IMR-90 (cell line): ENCODE data around the gene MSI1. TPM values are rescaled to one million over a fixed set of nuclear protein-coding genes. Genes with fewer than 3 reads are reported as not detected.
"Not testable (repeated sequence)": the region's sequence is repeated elsewhere in the genome, so short reads cannot be mapped to it uniquely, and the experiment has no call there.

Source experiments
- ATAC-seq: fragments of 200-7000 bp; cut with Tn5 transposase; 2 replicates; pipeline ENCODE4 v1.9.1; 2020; ENCODE audit warnings: low read depth, mild to moderate bottlenecking, moderate library complexity
- BruUV-seq: library from RNA; stranded (reverse); fragments of 400-500 nt; replicated peaks from 2 replicates; lab custom pipeline; 2021; lab: Mats Ljungman, UMichigan
- CTCF ChIA-PET: fragments of 300-600 bp; formaldehyde crosslinking; extraction: SDS; loops from one replicate; lab custom pipeline; 2021; ENCODE audit warnings: antibody characterized with exemption; lab: Yijun Ruan, JAX
- POLR2A ChIA-PET: fragments of 300-600 bp; sonication (Branson Sonifier 250); formaldehyde crosslinking; loops from one replicate; lab custom pipeline; 2022; ENCODE audit warnings: antibody characterized with exemption; ENCODE audit not compliant: unreplicated experiment; lab: Charles Lee
- DNase-seq: peaks from one replicate; pipeline ENCODE4 v3.0.0; 2013
- H2AFZ ChIP-seq: replicated peaks from 2 replicates; pipeline ENCODE3; 2013; ENCODE audit warnings: low read length, mild to moderate bottlenecking; ENCODE audit not compliant: poor library complexity
- H2AK5ac ChIP-seq: 2 replicates; pipeline ENCODE4 v1.6.1; 2013; ENCODE audit warnings: low read depth, low read length, inconsistent platforms
- H2AK9ac ChIP-seq: replicated peaks from 2 replicates; pipeline ENCODE3; 2013; ENCODE audit warnings: mild to moderate bottlenecking, low read depth, low read length, moderate library complexity; ENCODE audit not compliant: poor library complexity
- H2BK120ac ChIP-seq: 2 replicates; pipeline ENCODE4 v1.6.1; 2013; ENCODE audit warnings: low read depth, low read length, inconsistent platforms
- H2BK15ac ChIP-seq: 3 replicates; pipeline ENCODE4 v1.6.1; 2013; ENCODE audit warnings: low read depth, low read length, inconsistent platforms
- H2BK20ac ChIP-seq: 2 replicates; pipeline ENCODE4 v1.6.1; 2013; ENCODE audit warnings: low read depth, mild to moderate bottlenecking, inconsistent platforms, low read length, moderate library complexity
- H2BK5ac ChIP-seq: 2 replicates; pipeline ENCODE4 v1.6.1; 2013; ENCODE audit warnings: mild to moderate bottlenecking, low read depth, low read length, inconsistent platforms; ENCODE audit not compliant: poor library complexity, severe bottlenecking
- H3K14ac ChIP-seq: replicated peaks from 2 replicates; pipeline ENCODE4 v1.6.1; 2013; ENCODE audit warnings: low read depth, low read length, inconsistent platforms
- H3K18ac ChIP-seq: 2 replicates; pipeline ENCODE4 v1.6.1; 2013; ENCODE audit warnings: low read depth, low read length, control low read depth
- H3K23ac ChIP-seq: 2 replicates; pipeline ENCODE4 v1.6.1; 2013; ENCODE audit warnings: low read depth, low read length, inconsistent platforms
- H3K27ac ChIP-seq: 2 replicates; pipeline ENCODE4 v1.5.1; 2013; ENCODE audit warnings: mild to moderate bottlenecking, control low read depth, low read length; ENCODE audit not compliant: insufficient read depth
- H3K27me3 ChIP-seq: 2 replicates; pipeline ENCODE4 v1.6.1; 2013; ENCODE audit warnings: low read length; ENCODE audit not compliant: control insufficient read depth, insufficient read depth
- H3K36me3 ChIP-seq: 2 replicates; pipeline ENCODE4 v1.6.1; 2013; ENCODE audit warnings: low read length, mixed read lengths; ENCODE audit not compliant: control insufficient read depth, insufficient read depth
- H3K4ac ChIP-seq: 2 replicates; pipeline ENCODE4 v1.6.1; 2013; ENCODE audit warnings: low read depth, low read length, inconsistent platforms
- H3K4me1 ChIP-seq: 2 replicates; pipeline ENCODE4 v1.6.1; 2013; ENCODE audit warnings: low read length, mixed read lengths; ENCODE audit not compliant: control insufficient read depth, insufficient read depth
- H3K4me2 ChIP-seq: 2 replicates; pipeline ENCODE4 v1.6.1; 2013; ENCODE audit warnings: low read depth, mild to moderate bottlenecking, control low read depth, low read length, moderate library complexity
- H3K4me3 ChIP-seq: 2 replicates; pipeline ENCODE4 v1.5.1; 2013; ENCODE audit warnings: low read depth, mild to moderate bottlenecking, control low read depth, low read length, moderate library complexity; ENCODE audit not compliant: insufficient read depth
- H3K56ac ChIP-seq: 2 replicates; pipeline ENCODE4 v1.6.1; 2013; ENCODE audit warnings: low read length, inconsistent platforms; ENCODE audit not compliant: insufficient read depth; ENCODE audit errors: extremely low read depth
- H3K79me1 ChIP-seq, 2 experiments: 2 replicates each; pipeline ENCODE4 v1.6.1; 2013; ENCODE audit warnings: low read length in 2 of 2, inconsistent platforms in 1 of 2, low read depth in 1 of 2
- H3K9ac ChIP-seq: 2 replicates; pipeline ENCODE4 v1.6.1; 2013; ENCODE audit warnings: low read depth, low read length, control low read depth
- H3K9me1 ChIP-seq: 2 replicates; pipeline ENCODE4 v1.6.1; 2013; ENCODE audit warnings: low read length, inconsistent platforms; ENCODE audit not compliant: insufficient read depth
- H3K9me3 ChIP-seq: 2 replicates; pipeline ENCODE4 v1.6.1; 2013; ENCODE audit warnings: low read length; ENCODE audit not compliant: control insufficient read depth, insufficient read depth
- H4K20me1 ChIP-seq: 2 replicates; pipeline ENCODE4 v1.6.1; 2013; ENCODE audit warnings: low read length, inconsistent platforms; ENCODE audit not compliant: insufficient read depth
- H4K5ac ChIP-seq: 2 replicates; pipeline ENCODE4 v1.6.1; 2013; ENCODE audit warnings: mild to moderate bottlenecking, low read depth, low read length, control low read depth
- H4K8ac ChIP-seq, 2 experiments: 2 replicates each; pipeline ENCODE4 v1.6.1; 2013; ENCODE audit warnings: low read depth in 2 of 2, low read length in 2 of 2, control low read depth in 1 of 2, inconsistent platforms in 1 of 2
- H4K91ac ChIP-seq: 2 replicates; pipeline ENCODE4 v1.6.1; 2013; ENCODE audit warnings: low read depth, low read length, inconsistent platforms; ENCODE audit not compliant: insufficient read depth
- RAD21 ChIP-seq: IDR thresholded peaks from 2 replicates; pipeline ENCODE4 v1.6.1; 2012; ENCODE audit warnings: low read length, improper control_type of control experiment
- SMC3 ChIP-seq: fragments of 150-350 bp; IDR thresholded peaks from 2 replicates; pipeline ENCODE4 v1.6.1; 2016; ENCODE audit warnings: low read depth, mild to moderate bottlenecking, antibody characterized with exemption, low read length, moderate library complexity
- WGBS, 2 experiments: methylation state at CpG; one replicate each; pipeline versions ENCODE4 v1.1.5 to v1.1.7; 2013; ENCODE audit warnings: missing lambda C conversion rate in 2 of 2; ENCODE audit not compliant: insufficient read length in 1 of 2; ENCODE audit errors: extremely low coverage in 2 of 2; 5-methylcytosine and 5-hydroxymethylcytosine counted together
- dilution Hi-C: fragments of 300-500 bp; cut with HindIII; formaldehyde crosslinking; loops from one replicate; pipeline ENCODE4 v1.14.3; 2018; ENCODE audit warnings: low sequenced_read_pairs; ENCODE audit not compliant: unreplicated experiment
- in situ Hi-C: fragments of 300-500 bp; cut with MboI; formaldehyde crosslinking; loops from 3 replicates; pipeline ENCODE4 v1.14.3; 2019; ENCODE audit warnings: low sequenced_read_pairs, inconsistent platforms, mixed read lengths
- intact Hi-C: fragments of 100-400 bp; cut with micrococcal nuclease; formaldehyde crosslinking; loops from 2 replicates; pipeline ENCODE4 v1.10.0; 2022
- polyA plus RNA-seq, 3 experiments: library from polyadenylated mRNA; depleted of rRNA; stranded (reverse); fragments of >200 nt; gene quantifications; 2 replicates each; pipeline ENCODE4 v1.2.3, GENCODE V29; 2012; ENCODE audit warnings: low replicate concordance in 1 of 3
- total RNA-seq: library from RNA; depleted of rRNA; stranded (reverse); fragments of >200 nt; gene quantifications from 2 replicates; pipeline ENCODE4 v1.2.3, GENCODE V29; 2012
- TF ChIP-seq, protein P1 (sequence below): conservative IDR thresholded peaks from 2 replicates; pipeline ENCODE4 v1.5.1; 2012; ENCODE audit warnings: mild to moderate bottlenecking, low read depth, low read length, improper control_type of control experiment

The MSI1 gene
- total and polyA plus RNA-seq, 2 of the 4 experiments (the other 2 are of a cell fraction), result not detected

DNA sequence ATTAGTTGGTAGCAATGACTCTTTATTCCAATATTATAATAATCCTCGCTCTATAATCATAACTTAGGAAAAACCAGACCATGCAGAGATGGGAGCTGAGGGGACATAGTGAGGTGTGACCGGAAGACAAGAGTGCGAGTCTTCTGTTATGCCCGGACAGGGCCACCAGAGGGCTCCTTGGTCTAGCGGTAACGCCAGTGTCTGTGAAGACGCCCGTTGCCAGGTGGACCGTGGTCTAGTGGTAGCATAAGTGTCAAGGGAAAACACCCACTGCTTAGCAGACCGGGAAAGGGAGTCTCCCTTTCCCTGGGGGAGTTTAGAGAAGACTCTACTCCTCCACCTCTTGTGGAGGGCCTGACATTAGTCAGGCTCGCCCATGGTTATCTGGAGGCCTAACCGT, 33.5 kb downstream of the MSI1 start:
- H3K36me3 ChIP-seq, H4K91ac ChIP-seq, H3K9me3 ChIP-seq, H2BK20ac ChIP-seq, H3K9ac ChIP-seq, ATAC-seq, H3K9me1 ChIP-seq, CTCF ChIA-PET, H3K4ac ChIP-seq, POLR2A ChIA-PET, H2BK5ac ChIP-seq, H2BK120ac ChIP-seq, H3K4me1 ChIP-seq, H2AK5ac ChIP-seq, BruUV-seq, H3K23ac ChIP-seq, H4K20me1 ChIP-seq, H3K4me2 ChIP-seq, dilution Hi-C loops, H3K14ac ChIP-seq, H3K4me3 ChIP-seq, H3K18ac ChIP-seq, H4K5ac ChIP-seq, H3K56ac ChIP-seq, H2AK9ac ChIP-seq, H3K79me1 ChIP-seq, H4K8ac ChIP-seq, H3K27ac ChIP-seq, H2AFZ ChIP-seq, H2BK15ac ChIP-seq: not testable (repeated sequence)
- H3K27me3 ChIP-seq, result peaks cover 15% of the 10 kb centered on the region
- intact Hi-C loops (loop anchor here (1.0 kb wide), 1 partner anchor 95 kb away; no protein-coding TSS in a partner anchor), in situ Hi-C loops (loop anchor here (25.0 kb wide), 1 partner anchor 102 kb away; the partner anchor contains the start of genes COX6A1, GATC and TRIAP1)
- no CpG with 5 or more reads among the region's 12 CpGs for WGBS, 2 experiments
- peak; percentile 32 for DNase-seq
- TF ChIP-seq, protein P1, sequence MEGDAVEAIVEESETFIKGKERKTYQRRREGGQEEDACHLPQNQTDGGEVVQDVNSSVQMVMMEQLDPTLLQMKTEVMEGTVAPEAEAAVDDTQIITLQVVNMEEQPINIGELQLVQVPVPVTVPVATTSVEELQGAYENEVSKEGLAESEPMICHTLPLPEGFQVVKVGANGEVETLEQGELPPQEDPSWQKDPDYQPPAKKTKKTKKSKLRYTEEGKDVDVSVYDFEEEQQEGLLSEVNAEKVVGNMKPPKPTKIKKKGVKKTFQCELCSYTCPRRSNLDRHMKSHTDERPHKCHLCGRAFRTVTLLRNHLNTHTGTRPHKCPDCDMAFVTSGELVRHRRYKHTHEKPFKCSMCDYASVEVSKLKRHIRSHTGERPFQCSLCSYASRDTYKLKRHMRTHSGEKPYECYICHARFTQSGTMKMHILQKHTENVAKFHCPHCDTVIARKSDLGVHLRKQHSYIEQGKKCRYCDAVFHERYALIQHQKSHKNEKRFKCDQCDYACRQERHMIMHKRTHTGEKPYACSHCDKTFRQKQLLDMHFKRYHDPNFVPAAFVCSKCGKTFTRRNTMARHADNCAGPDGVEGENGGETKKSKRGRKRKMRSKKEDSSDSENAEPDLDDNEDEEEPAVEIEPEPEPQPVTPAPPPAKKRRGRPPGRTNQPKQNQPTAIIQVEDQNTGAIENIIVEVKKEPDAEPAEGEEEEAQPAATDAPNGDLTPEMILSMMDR, result peak; percentile 58
- TF ChIP-seq SMC3 (peak; percentile 55), RAD21 (peak; percentile 61)
